Measurements from ENCODE around the gene CAMK1D.
"Not testable (repeated sequence)": the region's sequence is repeated elsewhere in the genome, so short reads cannot be mapped to it uniquely, and the experiment has no call there.

Gene CAMK1D

GRCh38 chr10:12341526-12341925 lies 7.8 kb upstream of the CAMK1D start:
- DNase-seq, result no peak

GRCh38 chr10:12344375-12345110 lies 4.8 kb upstream of the CAMK1D start:
- DNase-seq, result no peak

- DNase-seq, result no peak
These were observed 2.6 kb upstream of the CAMK1D start for GRCh38 chr10:12346707-12347106.

- no peak for DNase-seq
These were observed 965 bp upstream of the CAMK1D start for GRCh38 chr10:12348294-12348869.

- peak; percentile 40 for DNase-seq
These were observed 351 bp downstream of the CAMK1D start for GRCh38 chr10:12349629-12350166.

GRCh38 chr10:12350167-12350872 lies 973 bp downstream of the CAMK1D start:
- DNase-seq, result no peak

GRCh38 chr10:12350925-12351324 lies 1.6 kb downstream of the CAMK1D start:
- DNase-seq, result no peak

- no peak for DNase-seq
These were observed 2.1 kb downstream of the CAMK1D start for GRCh38 chr10:12351447-12351846.

- no peak for DNase-seq
These were observed 2.5 kb downstream of the CAMK1D start for GRCh38 chr10:12351889-12352288.

GRCh38 chr10:12353399-12354242 lies 4.3 kb downstream of the CAMK1D start:
- DNase-seq, result peak; percentile 3

- DNase-seq, result not testable (repeated sequence)
These were observed 5.3 kb downstream of the CAMK1D start for GRCh38 chr10:12354696-12355095.

GRCh38 chr10:12355384-12355783 lies 6.0 kb downstream of the CAMK1D start:
- DNase-seq, result no peak

- no peak for DNase-seq
These were observed 8.3 kb downstream of the CAMK1D start for GRCh38 chr10:12357525-12358151.

- DNase-seq, result no peak
These were observed 9.7 kb downstream of the CAMK1D start for GRCh38 chr10:12358863-12359564.

GRCh38 chr10:12360461-12360860 lies 11.1 kb downstream of the CAMK1D start:
- DNase-seq, result no peak

GRCh38 chr10:12361115-12361514 lies 11.8 kb downstream of the CAMK1D start:
- DNase-seq, result not testable (repeated sequence)

GRCh38 chr10:12364559-12364958 lies 15.2 kb downstream of the CAMK1D start:
- DNase-seq, result no peak

GRCh38 chr10:12367272-12367671 lies 17.9 kb downstream of the CAMK1D start:
- no peak for DNase-seq

GRCh38 chr10:12369982-12370381 lies 20.6 kb downstream of the CAMK1D start:
- DNase-seq, result no peak

- DNase-seq, result no peak
These were observed 23.5 kb downstream of the CAMK1D start for GRCh38 chr10:12372846-12373245.

GRCh38 chr10:12375076-12375504 lies 25.7 kb downstream of the CAMK1D start:
- DNase-seq, result no peak

- no peak for DNase-seq
These were observed 26.9 kb downstream of the CAMK1D start for GRCh38 chr10:12376211-12376610.
